ENCODE measurements around the gene CFAP299.
"Not testable (repeated sequence)": the region's sequence is repeated elsewhere in the genome, so short reads cannot be mapped to it uniquely, and the experiment has no call there.

CFAP299 gene

GRCh38 chr4:80787306-80787705 lies 451.8 kb downstream of the CFAP299 start:
- TF ChIP-seq CTCF (IDR thresholded peaks at IDR 0.05) = no peak
- no peaks in the 10 kb centered on the region for H3K4me1 ChIP-seq (ENCODE audit: control insufficient read depth in 1 of 2, insufficient read depth in 1 of 2, low read depth in 1 of 2, low read length in 1 of 2)
- H3K27ac ChIP-seq = no peak overlapping the region
- no peaks in the 10 kb centered on the region for H3K36me3 ChIP-seq
- H3K4me3 ChIP-seq (ENCODE audit: low read depth in 1 of 2, low read length in 1 of 2) = no peak overlapping the region
- no peaks in the 10 kb centered on the region for H3K27me3 ChIP-seq
- H3K9me3 ChIP-seq = no peaks in the 10 kb centered on the region

GRCh38 chr4:80788798-80789197 lies 453.3 kb downstream of the CFAP299 start:
- TF ChIP-seq CTCF (IDR thresholded peaks at IDR 0.05) = no peak
- no peaks in the 10 kb centered on the region for H3K4me1 ChIP-seq (ENCODE audit: control insufficient read depth in 1 of 2, insufficient read depth in 1 of 2, low read depth in 1 of 2, low read length in 1 of 2)
- H3K4me3 ChIP-seq (ENCODE audit: low read depth in 1 of 2, low read length in 1 of 2) = no peak overlapping the region
- no peaks in the 10 kb centered on the region for H3K36me3 ChIP-seq
- H3K27me3 ChIP-seq = no peaks in the 10 kb centered on the region
- no peak overlapping the region for H3K27ac ChIP-seq
- H3K9me3 ChIP-seq = no peaks in the 10 kb centered on the region

GRCh38 chr4:80790152-80790551 lies 454.6 kb downstream of the CFAP299 start:
- no peaks in the 10 kb centered on the region for H3K36me3 ChIP-seq
- no peak overlapping the region for H3K27ac ChIP-seq
- H3K9me3 ChIP-seq = no peaks in the 10 kb centered on the region
- no peaks in the 10 kb centered on the region for H3K27me3 ChIP-seq
- H3K4me1 ChIP-seq (ENCODE audit: control insufficient read depth in 1 of 2, insufficient read depth in 1 of 2, low read depth in 1 of 2, low read length in 1 of 2) = no peaks in the 10 kb centered on the region
- TF ChIP-seq CTCF (IDR thresholded peaks at IDR 0.05) = no peak
- no peak overlapping the region for H3K4me3 ChIP-seq (ENCODE audit: low read depth in 1 of 2, low read length in 1 of 2)

GRCh38 chr4:80793660-80794059 lies 458.1 kb downstream of the CFAP299 start:
- H3K27ac ChIP-seq; H3K27me3 ChIP-seq; H3K36me3 ChIP-seq; H3K4me1 ChIP-seq (ENCODE audit: control insufficient read depth in 1 of 2, insufficient read depth in 1 of 2, low read depth in 1 of 2, low read length in 1 of 2); H3K9me3 ChIP-seq; H3K4me3 ChIP-seq (ENCODE audit: low read depth in 1 of 2, low read length in 1 of 2): not testable (repeated sequence)

GRCh38 chr4:80798082-80798481 lies 462.6 kb downstream of the CFAP299 start:
- H3K27ac ChIP-seq = no peak overlapping the region
- no peak for TF ChIP-seq CTCF (IDR thresholded peaks at IDR 0.05)

GRCh38 chr4:80800719-80801118 lies 465.2 kb downstream of the CFAP299 start:
- not testable (repeated sequence) for H3K36me3 ChIP-seq; H3K4me3 ChIP-seq (ENCODE audit: low read depth in 1 of 2, low read length in 1 of 2); H3K27me3 ChIP-seq; H3K4me1 ChIP-seq (ENCODE audit: control insufficient read depth in 1 of 2, insufficient read depth in 1 of 2, low read depth in 1 of 2, low read length in 1 of 2); H3K27ac ChIP-seq; H3K9me3 ChIP-seq

More at GRCh38 chr4:80798082-80798481, 462.6 kb downstream of the CFAP299 start:
- Histone ChIP-seq H3K4me1 (ENCODE audit: control insufficient read depth in 1 of 2, insufficient read depth in 1 of 2, low read depth in 1 of 2, low read length in 1 of 2) (no peaks in the 10 kb centered on the region), H3K36me3 (no peaks in the 10 kb centered on the region), H3K4me3 (ENCODE audit: low read depth in 1 of 2, low read length in 1 of 2) (no peak overlapping the region), H3K9me3 (no peaks in the 10 kb centered on the region), H3K27me3 (no peaks in the 10 kb centered on the region)

GRCh38 chr4:80803337-80803736 lies 467.8 kb downstream of the CFAP299 start:
- Histone ChIP-seq H3K36me3 (no peaks in the 10 kb centered on the region), H3K4me3 (ENCODE audit: low read depth in 1 of 2, low read length in 1 of 2) (no peak overlapping the region), H3K9me3 (no peaks in the 10 kb centered on the region), H3K27ac (no peak overlapping the region), H3K4me1 (ENCODE audit: control insufficient read depth in 1 of 2, insufficient read depth in 1 of 2, low read depth in 1 of 2, low read length in 1 of 2) (no peaks in the 10 kb centered on the region), H3K27me3 (no peaks in the 10 kb centered on the region)
- no peak for TF ChIP-seq CTCF (IDR thresholded peaks at IDR 0.05)

All from neutrophil (primary cell).